ENCODE results near the gene ATP7B.
"Not testable (repeated sequence)": the region's sequence is repeated elsewhere in the genome, so short reads cannot be mapped to it uniquely, and the experiment has no call there.

ATP7B gene

DNA sequence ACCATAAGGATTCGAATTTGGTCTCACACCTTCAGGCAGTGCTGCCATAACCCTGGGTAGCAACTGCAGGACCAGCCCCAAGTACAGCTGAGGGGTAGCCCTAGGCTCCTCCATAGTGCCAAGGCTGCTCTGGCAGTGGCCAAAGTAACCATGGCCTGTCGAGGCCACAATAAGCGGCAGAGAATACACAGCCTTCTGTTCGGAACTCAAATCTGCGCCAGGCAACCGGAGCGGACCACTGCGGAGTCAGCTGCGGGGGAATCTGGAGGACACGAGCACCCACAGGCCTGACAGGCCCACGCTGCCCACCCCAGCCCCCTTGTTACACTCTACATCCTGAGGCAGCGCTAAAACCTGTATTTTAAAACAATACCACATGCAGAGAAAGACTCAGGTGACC is 100.7 kb downstream of the ATP7B start:
- H3K79me2 ChIP-seq (ENCODE audit: low read length): no peaks in the 10 kb centered on the region

DNA sequence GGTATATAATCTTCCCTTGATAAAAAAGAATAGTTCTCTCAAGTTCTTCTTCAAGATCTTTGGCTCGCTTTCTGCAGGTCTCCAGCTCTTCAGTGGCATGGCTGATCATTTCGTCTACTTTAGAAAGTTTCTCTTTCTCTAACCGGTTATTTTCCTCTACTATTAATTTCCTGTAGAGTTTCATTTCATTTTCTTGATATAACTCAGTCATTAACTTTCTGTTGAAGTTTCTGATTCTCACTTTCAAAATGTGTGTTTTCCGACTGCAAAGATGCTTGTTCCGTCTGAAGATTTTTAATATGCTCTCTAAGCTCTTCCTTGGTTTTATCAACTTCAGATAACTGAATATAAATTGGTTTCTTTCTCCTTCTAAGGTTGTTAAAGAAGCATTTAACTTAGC is 102.0 kb downstream of the ATP7B start:
- DNase-seq; H2AFZ ChIP-seq (ENCODE audit: low read length); H3K4me2 ChIP-seq (ENCODE audit: low read depth, low read length); H3K4me3 ChIP-seq (ENCODE audit: low read length); H3K79me2 ChIP-seq (ENCODE audit: low read length); H3K27ac ChIP-seq (ENCODE audit: low read length); H3K9ac ChIP-seq (ENCODE audit: low read length); H3K36me3 ChIP-seq (replicated peaks; ENCODE audit: insufficient read depth, low read length); H3K27me3 ChIP-seq (replicated peaks; ENCODE audit: insufficient read depth, low read length); H3K9me2 ChIP-seq (replicated peaks; ENCODE audit: insufficient read depth, low read length); H4K20me1 ChIP-seq (ENCODE audit: insufficient read depth, low read length); H3K9me3 ChIP-seq (replicated peaks; ENCODE audit: insufficient read depth, low read length); H3F3A ChIP-seq (ENCODE audit: insufficient read depth, low read length); H3K4me1 ChIP-seq (ENCODE audit: low read length): not testable (repeated sequence)

More for the DNA sequence above, 100.7 kb downstream of the ATP7B start:
- no peak for DNase-seq
- no peaks in the 10 kb centered on the region for H3K9me2 ChIP-seq (replicated peaks; ENCODE audit: insufficient read depth, low read length)
- H2AFZ ChIP-seq (ENCODE audit: low read length): no peak overlapping the region
- no peaks in the 10 kb centered on the region for H3K27me3 ChIP-seq (replicated peaks; ENCODE audit: insufficient read depth, low read length)
- no peaks in the 10 kb centered on the region for H4K20me1 ChIP-seq (ENCODE audit: insufficient read depth, low read length)
- H3K4me2 ChIP-seq (ENCODE audit: low read depth, low read length): no peak overlapping the region
- no peak overlapping the region for H3K4me3 ChIP-seq (ENCODE audit: low read length)
- H3K9me3 ChIP-seq (replicated peaks; ENCODE audit: insufficient read depth, low read length): no peaks in the 10 kb centered on the region
- no peaks in the 10 kb centered on the region for H3K4me1 ChIP-seq (ENCODE audit: low read length)
- H3K36me3 ChIP-seq (replicated peaks; ENCODE audit: insufficient read depth, low read length): no peaks in the 10 kb centered on the region
- H3K9ac ChIP-seq (ENCODE audit: low read length): no peak overlapping the region
- no peaks in the 10 kb centered on the region for H3F3A ChIP-seq (ENCODE audit: insufficient read depth, low read length)
- no peak overlapping the region for H3K27ac ChIP-seq (ENCODE audit: low read length)
- TF ChIP-seq, protein P1, sequence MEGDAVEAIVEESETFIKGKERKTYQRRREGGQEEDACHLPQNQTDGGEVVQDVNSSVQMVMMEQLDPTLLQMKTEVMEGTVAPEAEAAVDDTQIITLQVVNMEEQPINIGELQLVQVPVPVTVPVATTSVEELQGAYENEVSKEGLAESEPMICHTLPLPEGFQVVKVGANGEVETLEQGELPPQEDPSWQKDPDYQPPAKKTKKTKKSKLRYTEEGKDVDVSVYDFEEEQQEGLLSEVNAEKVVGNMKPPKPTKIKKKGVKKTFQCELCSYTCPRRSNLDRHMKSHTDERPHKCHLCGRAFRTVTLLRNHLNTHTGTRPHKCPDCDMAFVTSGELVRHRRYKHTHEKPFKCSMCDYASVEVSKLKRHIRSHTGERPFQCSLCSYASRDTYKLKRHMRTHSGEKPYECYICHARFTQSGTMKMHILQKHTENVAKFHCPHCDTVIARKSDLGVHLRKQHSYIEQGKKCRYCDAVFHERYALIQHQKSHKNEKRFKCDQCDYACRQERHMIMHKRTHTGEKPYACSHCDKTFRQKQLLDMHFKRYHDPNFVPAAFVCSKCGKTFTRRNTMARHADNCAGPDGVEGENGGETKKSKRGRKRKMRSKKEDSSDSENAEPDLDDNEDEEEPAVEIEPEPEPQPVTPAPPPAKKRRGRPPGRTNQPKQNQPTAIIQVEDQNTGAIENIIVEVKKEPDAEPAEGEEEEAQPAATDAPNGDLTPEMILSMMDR (IDR thresholded peaks at IDR 0.05; ENCODE audit: low read length): no peak
- TF ChIP-seq EZH2 (optimal IDR thresholded peaks at IDR 0.05; ENCODE audit: low read depth, low read length): no peak
- TF ChIP-seq EZH2phosphoT487 (IDR thresholded peaks at IDR 0.05; ENCODE audit: low read length): no peak

DNA sequence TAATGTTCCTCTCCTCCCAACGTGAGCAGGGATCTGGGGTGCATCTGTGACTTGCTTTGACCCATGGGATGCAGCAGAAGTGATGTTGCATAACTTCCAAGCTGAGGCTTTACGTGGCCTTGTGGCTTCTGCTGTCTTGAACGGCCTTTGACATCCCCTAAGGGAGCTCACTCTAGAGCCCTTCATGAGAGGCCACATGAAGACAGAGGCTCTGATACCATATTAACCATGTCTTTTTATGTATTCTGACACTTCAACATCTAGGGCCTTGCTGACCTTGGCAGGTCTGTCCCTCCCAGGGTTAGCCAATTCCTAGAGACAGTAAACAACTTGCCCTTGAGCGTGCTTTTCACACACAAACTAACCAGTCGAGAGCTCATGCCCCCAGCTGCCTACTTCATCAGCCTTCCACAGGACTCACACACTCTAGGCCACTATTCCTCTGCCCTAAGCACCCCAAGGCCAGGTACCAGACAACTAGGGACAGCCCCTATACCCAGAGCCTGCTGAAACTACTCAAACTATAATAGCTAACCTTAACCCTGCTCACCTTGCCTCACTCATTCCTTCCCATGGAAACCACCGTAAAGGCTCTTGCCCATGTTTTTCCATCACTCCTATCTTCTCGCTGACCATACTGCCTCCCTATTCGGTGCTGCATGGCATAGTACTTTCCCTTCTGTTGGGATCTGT is 104.1 kb downstream of the ATP7B start:
- DNase-seq: no peak
- no peaks in the 10 kb centered on the region for H3K27me3 ChIP-seq (replicated peaks; ENCODE audit: insufficient read depth, low read length)
- TF ChIP-seq EZH2 (optimal IDR thresholded peaks at IDR 0.05; ENCODE audit: low read depth, low read length) (no peak), EZH2phosphoT487 (IDR thresholded peaks at IDR 0.05; ENCODE audit: low read length) (no peak)
- TF ChIP-seq, protein P1 (IDR thresholded peaks at IDR 0.05; ENCODE audit: low read length): no peak
- H4K20me1 ChIP-seq (ENCODE audit: insufficient read depth, low read length): no peaks in the 10 kb centered on the region
- H3F3A ChIP-seq (ENCODE audit: insufficient read depth, low read length): no peaks in the 10 kb centered on the region
- H3K27ac ChIP-seq (ENCODE audit: low read length): no peak overlapping the region
- H3K9me3 ChIP-seq (replicated peaks; ENCODE audit: insufficient read depth, low read length): no peaks in the 10 kb centered on the region
- peaks cover 7% of the 10 kb centered on the region; the same call in 1 of the 2 replicates for H3K4me1 ChIP-seq (ENCODE audit: low read length)
- H3K4me3 ChIP-seq (ENCODE audit: low read length): no peak overlapping the region
- H3K36me3 ChIP-seq (replicated peaks; ENCODE audit: insufficient read depth, low read length): no peaks in the 10 kb centered on the region
- H3K9me2 ChIP-seq (replicated peaks; ENCODE audit: insufficient read depth, low read length): no peaks in the 10 kb centered on the region
- no peaks in the 10 kb centered on the region for H3K79me2 ChIP-seq (ENCODE audit: low read length)
- no peak overlapping the region for H3K4me2 ChIP-seq (ENCODE audit: low read depth, low read length)
- H3K9ac ChIP-seq (ENCODE audit: low read length): no peak overlapping the region
- no peak overlapping the region for H2AFZ ChIP-seq (ENCODE audit: low read length)

DNA sequence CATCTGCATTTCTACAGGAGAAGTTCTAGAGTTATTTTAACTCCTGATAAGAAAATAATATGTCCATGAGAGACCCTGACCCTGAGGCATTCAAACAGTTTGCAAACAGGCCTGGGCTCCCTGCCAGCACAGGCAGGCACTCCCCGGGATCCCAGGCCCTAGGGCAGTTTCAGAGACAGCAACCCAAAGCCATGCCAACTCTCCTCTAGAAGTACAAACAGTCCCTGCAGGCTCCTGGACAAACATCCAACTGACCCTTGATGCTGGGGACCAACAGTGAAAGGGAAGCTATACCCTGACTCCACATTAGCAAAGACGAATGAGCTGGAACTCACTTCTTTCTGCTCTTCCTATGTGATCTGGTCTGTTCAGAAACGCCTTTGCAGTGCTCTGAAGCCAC is 104.7 kb downstream of the ATP7B start:
- H3K4me2 ChIP-seq (ENCODE audit: low read depth, low read length): no peak overlapping the region
- no peaks in the 10 kb centered on the region for H3K79me2 ChIP-seq (ENCODE audit: low read length)
- no peaks in the 10 kb centered on the region for H3K9me2 ChIP-seq (replicated peaks; ENCODE audit: insufficient read depth, low read length)
- no peak overlapping the region for H3K27ac ChIP-seq (ENCODE audit: low read length)
- H3K27me3 ChIP-seq (replicated peaks; ENCODE audit: insufficient read depth, low read length): no peaks in the 10 kb centered on the region
- no peak overlapping the region for H3K9ac ChIP-seq (ENCODE audit: low read length)
- H4K20me1 ChIP-seq (ENCODE audit: insufficient read depth, low read length): no peaks in the 10 kb centered on the region
- H3F3A ChIP-seq (ENCODE audit: insufficient read depth, low read length): no peaks in the 10 kb centered on the region
- no peak for DNase-seq
- H3K4me1 ChIP-seq (ENCODE audit: low read length): peaks cover 7% of the 10 kb centered on the region; the same call in 1 of the 2 replicates
- TF ChIP-seq EZH2phosphoT487 (IDR thresholded peaks at IDR 0.05; ENCODE audit: low read length) (no peak), EZH2 (optimal IDR thresholded peaks at IDR 0.05; ENCODE audit: low read depth, low read length) (no peak)
- TF ChIP-seq, protein P1 (IDR thresholded peaks at IDR 0.05; ENCODE audit: low read length): no peak
- H2AFZ ChIP-seq (ENCODE audit: low read length): no peak overlapping the region
- H3K36me3 ChIP-seq (replicated peaks; ENCODE audit: insufficient read depth, low read length): no peaks in the 10 kb centered on the region
- H3K9me3 ChIP-seq (replicated peaks; ENCODE audit: insufficient read depth, low read length): no peaks in the 10 kb centered on the region
- H3K4me3 ChIP-seq (ENCODE audit: low read length): no peak overlapping the region
